ENCODE measurements around the gene SNTN. TPM values are rescaled to one million over a fixed set of nuclear protein-coding genes. Genes with fewer than 3 reads are reported as not detected.

SNTN gene
- polyA plus RNA-seq, 1 donor from 2014 or later, result not detected

DNA sequence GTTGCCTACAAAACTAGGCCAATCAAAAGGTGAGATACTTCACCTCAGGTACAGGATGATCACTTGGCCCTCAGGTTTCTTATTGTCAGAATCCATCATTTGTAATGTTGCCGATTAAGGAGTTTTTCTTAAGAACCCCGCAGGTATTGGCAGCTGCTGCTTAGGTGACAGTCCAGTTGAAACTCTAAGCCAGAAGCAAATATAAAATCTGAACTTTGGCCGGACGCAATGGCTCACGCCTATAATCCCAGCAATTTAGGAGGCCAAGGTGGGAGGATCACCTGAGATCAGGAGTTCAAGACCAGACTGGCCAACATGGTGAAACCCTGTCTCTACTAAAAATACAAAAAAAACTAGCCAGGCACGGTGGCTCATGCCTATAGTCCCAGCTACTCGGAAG, 43.1 kb upstream of the SNTN start:
- Histone ChIP-seq H3F3A (ENCODE audit: insufficient read depth, low read length, poor library complexity, severe bottlenecking) (no peaks in the 10 kb centered on the region), H2AFZ (ENCODE audit: low read depth, low read length) (no peak overlapping the region), H3K4me3 (ENCODE audit: low read length) (no peak overlapping the region), H3K27me3 (ENCODE audit: insufficient read depth, low read depth, low read length) (no peaks in the 10 kb centered on the region), H3K4me2 (ENCODE audit: low read length) (no peak overlapping the region), H3K9me3 (ENCODE audit: low read length) (no peaks in the 10 kb centered on the region), H3K36me3 (ENCODE audit: insufficient read depth, low read length) (no peaks in the 10 kb centered on the region), H3K9ac (ENCODE audit: low read length) (no peak overlapping the region), H4K20me1 (ENCODE audit: insufficient read depth) (no peaks in the 10 kb centered on the region), H3K79me2 (replicated peaks; ENCODE audit: insufficient read depth, low read length) (no peaks in the 10 kb centered on the region), H3K27ac (ENCODE audit: low read length) (no peak overlapping the region), H3K9me2 (ENCODE audit: insufficient read depth, low read length) (no peaks in the 10 kb centered on the region)
- TF ChIP-seq EP300 (conservative IDR thresholded peaks at IDR 0.05; ENCODE audit: poor library complexity, severe bottlenecking) (no peak), MXI1 (conservative IDR thresholded peaks at IDR 0.05; ENCODE audit: poor library complexity, severe bottlenecking) (no peak), EZH2 (IDR thresholded peaks at IDR 0.05; ENCODE audit: borderline replicate concordance, insufficient read depth, low read length, poor library complexity, severe bottlenecking) (no peak), SMC3 (conservative IDR thresholded peaks at IDR 0.05; ENCODE audit: poor library complexity) (no peak), CTCF (IDR thresholded peaks at IDR 0.05; ENCODE audit: poor library complexity, severe bottlenecking) (no peak), POLR2AphosphoS5 (IDR thresholded peaks at IDR 0.05) (no peak), RAD21 (conservative IDR thresholded peaks at IDR 0.05) (no peak), REST (IDR thresholded peaks at IDR 0.05; ENCODE audit: borderline replicate concordance) (no peak), TAF1 (IDR thresholded peaks at IDR 0.05; ENCODE audit: low read depth) (no peak)

GRCh38 chr3:63609834-63610233, 42.6 kb upstream of the SNTN start:
- Histone ChIP-seq H3K27me3 (ENCODE audit: insufficient read depth, low read depth, low read length) (no peaks in the 10 kb centered on the region), H3K36me3 (ENCODE audit: insufficient read depth, low read length) (no peaks in the 10 kb centered on the region)

More at GRCh38 chr3:63609834-63610233, 42.6 kb upstream of the SNTN start:
- Histone ChIP-seq H3K9ac (ENCODE audit: low read length) (no peak overlapping the region), H3K27ac (ENCODE audit: low read length) (no peak overlapping the region), H2AFZ (ENCODE audit: low read depth, low read length) (no peak overlapping the region), H3F3A (ENCODE audit: insufficient read depth, low read length, poor library complexity, severe bottlenecking) (no peaks in the 10 kb centered on the region), H3K4me3 (ENCODE audit: low read length) (no peak overlapping the region), H3K9me3 (ENCODE audit: low read length) (no peaks in the 10 kb centered on the region), H4K20me1 (ENCODE audit: insufficient read depth) (no peaks in the 10 kb centered on the region), H3K4me2 (ENCODE audit: low read length) (no peak overlapping the region), H3K79me2 (replicated peaks; ENCODE audit: insufficient read depth, low read length) (no peaks in the 10 kb centered on the region), H3K9me2 (ENCODE audit: insufficient read depth, low read length) (no peaks in the 10 kb centered on the region)
- no peak for TF ChIP-seq RAD21 (conservative IDR thresholded peaks at IDR 0.05)
- no peak for TF ChIP-seq REST (IDR thresholded peaks at IDR 0.05; ENCODE audit: borderline replicate concordance)
- no peak for TF ChIP-seq MXI1 (conservative IDR thresholded peaks at IDR 0.05; ENCODE audit: poor library complexity, severe bottlenecking)
- no peak for TF ChIP-seq EZH2 (IDR thresholded peaks at IDR 0.05; ENCODE audit: borderline replicate concordance, insufficient read depth, low read length, poor library complexity, severe bottlenecking)
- TF ChIP-seq CTCF (IDR thresholded peaks at IDR 0.05; ENCODE audit: poor library complexity, severe bottlenecking), result no peak
- no peak for TF ChIP-seq SMC3 (conservative IDR thresholded peaks at IDR 0.05; ENCODE audit: poor library complexity)
- TF ChIP-seq EP300 (conservative IDR thresholded peaks at IDR 0.05; ENCODE audit: poor library complexity, severe bottlenecking), result no peak
- TF ChIP-seq POLR2AphosphoS5 (IDR thresholded peaks at IDR 0.05), result no peak
- no peak for TF ChIP-seq TAF1 (IDR thresholded peaks at IDR 0.05; ENCODE audit: low read depth)

All from neural cell (in vitro differentiated cells).